HG02870 (cell line): ENCODE data around the gene UQCRFS1.

Source experiments
- ATAC-seq: cut with Tn5 transposase; IDR thresholded peaks from one replicate; pipeline ENCODE4 v1.9.1; 2021; ENCODE audit warnings: mild to moderate bottlenecking, moderate library complexity; ENCODE audit not compliant: unreplicated experiment

Gene UQCRFS1

GRCh38 chr19:29170554-29170953, 42.4 kb downstream of the UQCRFS1 start:
- ATAC-seq: no peak

DNA sequence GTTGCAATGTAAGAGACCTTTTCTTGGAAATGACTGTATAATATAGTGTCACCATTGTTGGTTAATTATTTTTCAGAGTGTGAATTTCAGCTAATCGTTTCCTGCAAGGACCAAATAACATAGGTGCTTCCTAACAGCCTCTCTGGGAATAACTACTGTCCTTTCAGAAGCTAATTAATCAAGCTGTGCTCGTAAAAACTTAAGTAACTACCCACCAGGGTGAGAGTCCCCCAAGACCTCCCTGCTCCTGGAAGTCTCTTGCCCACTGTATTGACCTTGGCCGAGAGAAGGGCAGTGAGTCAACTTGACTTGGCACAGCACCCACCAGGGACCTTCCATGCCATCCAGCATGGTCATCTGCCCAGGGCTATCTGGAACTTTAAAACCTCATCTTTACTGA, 50.3 kb downstream of the UQCRFS1 start:
- no peak for ATAC-seq

DNA sequence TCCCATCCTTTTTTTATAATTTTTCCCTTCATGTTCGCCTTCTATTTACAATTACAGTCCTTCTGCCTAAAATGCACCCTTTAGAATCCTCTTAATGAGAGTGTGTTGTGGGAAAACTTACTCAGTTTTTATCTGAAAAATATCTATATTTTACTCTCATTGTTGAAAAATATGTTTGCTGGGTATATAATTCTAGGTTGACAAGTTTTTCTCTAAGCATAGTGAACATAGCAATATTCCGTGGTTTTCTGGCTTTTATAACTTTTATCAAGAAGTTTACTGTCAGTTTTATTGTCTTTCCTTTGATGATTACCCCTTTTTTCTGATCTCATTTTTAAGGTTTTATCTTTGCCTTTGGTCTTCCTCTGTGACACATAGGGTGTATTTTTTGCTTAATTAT, 57.3 kb downstream of the UQCRFS1 start:
- ATAC-seq: no peak
